PC-9 (cell line): Measurements from ENCODE around the gene CHRNG. TPM values are rescaled to one million over a fixed set of nuclear protein-coding genes. Genes with fewer than 3 reads are reported as not detected.
A peak's percentile ranks its signal among the peaks of the same experiment; 100 is the strongest.

ENCODE experiments used
- BruUV-seq: library from RNA; stranded (reverse); fragments of 400-500 nt; replicated peaks from 2 replicates; lab custom pipeline; 2021; lab: Mats Ljungman, UMichigan
- CTCF ChIA-PET: fragments of 300-600 bp; sonication (Branson Sonifier 250); formaldehyde crosslinking; loops from one replicate; lab custom pipeline; 2022; ENCODE audit warnings: antibody characterized with exemption; lab: Charles Lee
- POLR2A ChIA-PET: fragments of 300-600 bp; sonication (Branson Sonifier 250); formaldehyde crosslinking; loops from one replicate; lab custom pipeline; 2022; ENCODE audit warnings: antibody characterized with exemption; ENCODE audit not compliant: unreplicated experiment; lab: Charles Lee
- DNase-seq, 2 experiments: peaks; one replicate each; pipeline versions ENCODE4 v3.0.0 to v3.0.0-alpha.2; 2015 to 2022; ENCODE audit warnings: mixed read lengths in 1 of 2
- H2AFZ ChIP-seq: fragments of 200-600 bp; sonication (generic); 2 replicates; pipeline ENCODE4 v1.8.1; 2017; ENCODE audit warnings: antibody characterized with exemption
- H3F3A ChIP-seq: fragments of 200-600 bp; sonication (generic); 2 replicates; pipeline ENCODE4 v1.8.1; 2017; ENCODE audit warnings: antibody characterized with exemption, mild to moderate bottlenecking, low read depth; ENCODE audit not compliant: insufficient read depth
- H3K27ac ChIP-seq: fragments of 200-600 bp; sonication (generic); 2 replicates; pipeline ENCODE4 v1.6.1; 2016; ENCODE audit warnings: mixed run types
- H3K27me3 ChIP-seq: fragments of 200-600 bp; sonication (generic); 2 replicates; pipeline ENCODE4 v1.6.1; 2016; ENCODE audit warnings: low read depth, mixed run types; ENCODE audit not compliant: insufficient read depth
- H3K36me3 ChIP-seq: fragments of 200-600 bp; sonication (generic); 2 replicates; pipeline ENCODE4 v1.6.1; 2016; ENCODE audit warnings: low read depth, mixed run types
- H3K4me1 ChIP-seq: fragments of 200-600 bp; sonication (generic); replicated peaks from 2 replicates; pipeline ENCODE4 v1.6.1; 2016; ENCODE audit warnings: mixed run types; ENCODE audit not compliant: insufficient read depth
- H3K4me2 ChIP-seq: fragments of 200-600 bp; sonication (generic); 2 replicates; pipeline ENCODE4 v1.6.1; 2017; ENCODE audit warnings: mixed run types
- H3K4me3 ChIP-seq: fragments of 200-600 bp; sonication (generic); 2 replicates; pipeline ENCODE4 v1.6.1; 2016; ENCODE audit warnings: mixed run types
- H3K79me2 ChIP-seq: fragments of 200-600 bp; sonication (generic); 2 replicates; pipeline ENCODE4 v1.6.1; 2017; ENCODE audit warnings: low read depth, mixed run types
- H3K9me2 ChIP-seq: fragments of 200-600 bp; sonication (generic); 2 replicates; pipeline ENCODE4 v1.8.1; 2017; ENCODE audit warnings: mild to moderate bottlenecking; ENCODE audit not compliant: insufficient read depth
- H3K9me3 ChIP-seq: fragments of 200-600 bp; sonication (generic); 2 replicates; pipeline ENCODE4 v1.8.1; 2016; ENCODE audit warnings: low read depth; ENCODE audit not compliant: insufficient read depth
- H4K20me1 ChIP-seq: fragments of 200-600 bp; sonication (generic); 2 replicates; pipeline ENCODE4 v1.8.1; 2017; ENCODE audit not compliant: insufficient read depth
- CTCF ChIP-seq: fragments of 200-600 bp; sonication (generic); conservative IDR thresholded peaks from 2 replicates; pipeline ENCODE4 v1.6.1; 2017; ENCODE audit warnings: mixed run types, antibody characterized with exemption, mild to moderate bottlenecking, moderate library complexity
- EZH2 ChIP-seq: fragments of 200-600 bp; sonication (generic); IDR thresholded peaks from 2 replicates; pipeline ENCODE4 v1.8.0; 2017; ENCODE audit warnings: antibody characterized with exemption, low read depth
- intact Hi-C: fragments of 100-400 bp; cut with micrococcal nuclease; formaldehyde crosslinking; loops from one replicate; pipeline ENCODE4 v1.10.0; 2022; ENCODE audit not compliant: unreplicated experiment
- total RNA-seq: library from RNA; stranded (reverse); gene quantifications from 2 replicates; pipeline ENCODE4 v1.2.3, GENCODE V29; 2021

Gene CHRNG
- total RNA-seq, 1 experiment from 2014 or later, result not detected

GRCh38 chr2:232502911-232503808, 36.3 kb upstream of the CHRNG start:
- peak in 1 of 2 experiments; percentile 39 for DNase-seq
- no peak overlapping the region for H3K4me3 ChIP-seq
- no peaks in the 10 kb centered on the region for H3K4me1 ChIP-seq
- H3K9me3 ChIP-seq, result no peaks in the 10 kb centered on the region
- H3F3A ChIP-seq, result no peaks in the 10 kb centered on the region
- H3K9me2 ChIP-seq, result no peaks in the 10 kb centered on the region
- H3K27me3 ChIP-seq, result peaks cover 59% of the 10 kb centered on the region
- H3K36me3 ChIP-seq, result no peaks in the 10 kb centered on the region
- ChIA-PET CTCF (no interaction called here), POLR2A (no interaction called here)
- no peak overlapping the region for H3K4me2 ChIP-seq
- no peak overlapping the region for H3K27ac ChIP-seq
- no peaks in the 10 kb centered on the region for H3K79me2 ChIP-seq
- no peaks in the 10 kb centered on the region for H4K20me1 ChIP-seq
- no TSS peak for BruUV-seq
- no peak overlapping the region for H2AFZ ChIP-seq
- TF ChIP-seq EZH2, result no peak
- TF ChIP-seq CTCF, result no peak
- intact Hi-C loops, result no loop called here

GRCh38 chr2:232503809-232504323, 35.6 kb upstream of the CHRNG start:
- CTCF ChIA-PET, result no interaction called here

GRCh38 chr2:232504438-232504837, 35.1 kb upstream of the CHRNG start:
- DNase-seq, result no peak
- no peak for TF ChIP-seq CTCF
- TF ChIP-seq EZH2, result no peak
- Histone ChIP-seq H3K4me1 (no peaks in the 10 kb centered on the region), H3K36me3 (no peaks in the 10 kb centered on the region), H3K9me2 (no peaks in the 10 kb centered on the region), H3K27me3 (peaks cover 56% of the 10 kb centered on the region), H3K9me3 (no peaks in the 10 kb centered on the region), H3K79me2 (no peaks in the 10 kb centered on the region), H4K20me1 (no peaks in the 10 kb centered on the region), H2AFZ (no peak overlapping the region), H3K27ac (no peak overlapping the region), H3K4me3 (no peak overlapping the region), H3K4me2 (no peak overlapping the region), H3F3A (no peaks in the 10 kb centered on the region)
- intact Hi-C loops, result no loop called here
- POLR2A ChIA-PET, result no interaction called here
- CTCF ChIA-PET, result no interaction called here
- BruUV-seq, result no TSS peak

More at GRCh38 chr2:232503809-232504323, 35.6 kb upstream of the CHRNG start:
- BruUV-seq, result no TSS peak
- no peak overlapping the region for H3K4me2 ChIP-seq
- H4K20me1 ChIP-seq, result no peaks in the 10 kb centered on the region
- H3K36me3 ChIP-seq, result no peaks in the 10 kb centered on the region
- intact Hi-C loops, result no loop called here
- no peaks in the 10 kb centered on the region for H3K9me2 ChIP-seq
- POLR2A ChIA-PET, result no interaction called here
- TF ChIP-seq EZH2, result no peak
- TF ChIP-seq CTCF, result no peak
- peaks cover 56% of the 10 kb centered on the region for H3K27me3 ChIP-seq
- no peak for DNase-seq
- no peaks in the 10 kb centered on the region for H3K9me3 ChIP-seq
- no peak overlapping the region for H2AFZ ChIP-seq
- H3K79me2 ChIP-seq, result no peaks in the 10 kb centered on the region
- H3F3A ChIP-seq, result no peaks in the 10 kb centered on the region
- H3K27ac ChIP-seq, result no peak overlapping the region
- H3K4me1 ChIP-seq, result no peaks in the 10 kb centered on the region
- no peak overlapping the region for H3K4me3 ChIP-seq
